Measurements from ENCODE around the gene KRT16.

DNA sequence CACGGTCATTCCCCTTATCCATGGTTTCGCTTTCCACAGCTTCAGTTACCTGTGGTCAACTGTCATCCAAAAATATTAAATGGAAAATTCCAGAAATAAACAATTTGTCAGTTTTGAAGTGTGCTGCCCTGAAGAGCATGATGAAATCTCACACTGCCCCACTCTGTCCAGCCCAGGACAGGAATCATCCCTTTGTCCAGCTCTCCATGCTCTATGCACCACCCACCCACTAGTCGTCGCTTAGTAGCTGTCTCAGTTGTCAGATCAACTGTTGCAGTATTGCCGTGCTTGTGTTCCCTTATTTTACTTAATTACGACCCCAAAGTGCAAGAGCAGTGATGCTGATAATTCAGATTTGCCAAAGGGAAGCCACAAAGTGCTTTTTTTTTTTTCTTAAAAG lies 51.0 kb downstream of the KRT16 start:
- TF ChIP-seq, protein P1, sequence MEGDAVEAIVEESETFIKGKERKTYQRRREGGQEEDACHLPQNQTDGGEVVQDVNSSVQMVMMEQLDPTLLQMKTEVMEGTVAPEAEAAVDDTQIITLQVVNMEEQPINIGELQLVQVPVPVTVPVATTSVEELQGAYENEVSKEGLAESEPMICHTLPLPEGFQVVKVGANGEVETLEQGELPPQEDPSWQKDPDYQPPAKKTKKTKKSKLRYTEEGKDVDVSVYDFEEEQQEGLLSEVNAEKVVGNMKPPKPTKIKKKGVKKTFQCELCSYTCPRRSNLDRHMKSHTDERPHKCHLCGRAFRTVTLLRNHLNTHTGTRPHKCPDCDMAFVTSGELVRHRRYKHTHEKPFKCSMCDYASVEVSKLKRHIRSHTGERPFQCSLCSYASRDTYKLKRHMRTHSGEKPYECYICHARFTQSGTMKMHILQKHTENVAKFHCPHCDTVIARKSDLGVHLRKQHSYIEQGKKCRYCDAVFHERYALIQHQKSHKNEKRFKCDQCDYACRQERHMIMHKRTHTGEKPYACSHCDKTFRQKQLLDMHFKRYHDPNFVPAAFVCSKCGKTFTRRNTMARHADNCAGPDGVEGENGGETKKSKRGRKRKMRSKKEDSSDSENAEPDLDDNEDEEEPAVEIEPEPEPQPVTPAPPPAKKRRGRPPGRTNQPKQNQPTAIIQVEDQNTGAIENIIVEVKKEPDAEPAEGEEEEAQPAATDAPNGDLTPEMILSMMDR (conservative IDR thresholded peaks at IDR 0.05), result no peak
- TF ChIP-seq ZFX (IDR thresholded peaks at IDR 0.05), result no peak
